Neural progenitor cell (in vitro differentiated cells): Measurements from ENCODE around the gene RBL2. TPM values are rescaled to one million over a fixed set of nuclear protein-coding genes. Genes with fewer than 3 reads are reported as not detected.
"Not testable (repeated sequence)": the region's sequence is repeated elsewhere in the genome, so short reads cannot be mapped to it uniquely, and the experiment has no call there.

Experiments used
- DNase-seq: peaks from one replicate; pipeline ENCODE4 v3.0.0-alpha.2; 2016; ENCODE audit warnings: low spot score
- H2AFZ ChIP-seq: fragments of 200-600 bp; sonication (generic); replicated peaks from 2 replicates; pipeline ENCODE4 v1.6.1; 2016; ENCODE audit warnings: antibody characterized with exemption
- H3F3A ChIP-seq: fragments of 200-600 bp; sonication (generic); 2 replicates; pipeline ENCODE4 v1.6.1; 2016; ENCODE audit warnings: antibody characterized with exemption, low read depth
- H3K27ac ChIP-seq: fragments of 200-600 bp; sonication (generic); 2 replicates; pipeline ENCODE4 v1.5.1; 2016; ENCODE audit warnings: mild to moderate bottlenecking
- H3K27me3 ChIP-seq: fragments of 200-600 bp; sonication (generic); 2 replicates; pipeline ENCODE4 v1.6.1; 2016; ENCODE audit warnings: mild to moderate bottlenecking, moderate library complexity
- H3K36me3 ChIP-seq: fragments of 200-600 bp; sonication (generic); 2 replicates; pipeline ENCODE4 v1.5.1; 2016
- H3K4me1 ChIP-seq: fragments of 200-600 bp; sonication (generic); 2 replicates; pipeline ENCODE4 v1.6.1; 2016; ENCODE audit warnings: mixed run types
- H3K4me2 ChIP-seq: fragments of 200-600 bp; sonication (generic); 2 replicates; pipeline ENCODE4 v1.6.1; 2016
- H3K4me3 ChIP-seq: fragments of 200-600 bp; sonication (generic); 2 replicates; pipeline ENCODE4 v1.5.1; 2016
- H3K79me2 ChIP-seq: fragments of 200-600 bp; sonication (generic); 2 replicates; pipeline ENCODE4 v1.6.1; 2016; ENCODE audit warnings: low read depth
- H3K9ac ChIP-seq: fragments of 200-600 bp; sonication (generic); 2 replicates; pipeline ENCODE4 v1.6.1; 2016
- H3K9me3 ChIP-seq: fragments of 200-600 bp; sonication (generic); 2 replicates; pipeline ENCODE4 v1.5.1; 2016; ENCODE audit warnings: low read depth
- H4K20me1 ChIP-seq: fragments of 200-600 bp; sonication (generic); 2 replicates; pipeline ENCODE4 v1.6.1; 2016; ENCODE audit warnings: low read depth
- H3K27ac Mint-ChIP-seq: 3 replicates; pipeline ENCODE4 v1.8.0; 2021; ENCODE audit warnings: mixed read lengths
- H3K27me3 Mint-ChIP-seq: 2 replicates; pipeline ENCODE4 v1.8.0; 2022; ENCODE audit warnings: low read depth, mild to moderate bottlenecking, inconsistent platforms, moderate library complexity, mixed read lengths; ENCODE audit not compliant: insufficient read depth
- H3K36me3 Mint-ChIP-seq: 3 replicates; pipeline ENCODE4 v1.8.0; 2021; ENCODE audit warnings: mixed read lengths
- H3K4me1 Mint-ChIP-seq: 3 replicates; pipeline ENCODE4 v1.8.0; 2021; ENCODE audit warnings: mixed read lengths
- H3K4me3 Mint-ChIP-seq: 3 replicates; pipeline ENCODE4 v1.8.0; 2021; ENCODE audit warnings: mild to moderate bottlenecking, moderate library complexity, mixed read lengths
- H3K9me3 Mint-ChIP-seq: 3 replicates; pipeline ENCODE4 v1.8.0; 2020; ENCODE audit warnings: mixed read lengths
- EZH2 ChIP-seq: fragments of 200-600 bp; sonication (generic); IDR thresholded peaks from 2 replicates; pipeline ENCODE4 v1.6.1; 2017; ENCODE audit warnings: antibody characterized with exemption, mild to moderate bottlenecking, moderate library complexity
- EZH2phosphoT487 ChIP-seq: fragments of 200-600 bp; sonication (generic); IDR thresholded peaks from 2 replicates; pipeline ENCODE4 v1.6.1; 2017; ENCODE audit warnings: antibody characterized with exemption
- total RNA-seq: library from RNA; depleted of rRNA; stranded (reverse); fragments of >200 nt; gene quantifications from 2 replicates; pipeline ENCODE4 v1.2.3, GENCODE V29; 2015; ENCODE audit warnings: low replicate concordance
- TF ChIP-seq, protein P1 (sequence below): fragments of 200-600 bp; sonication (generic); IDR thresholded peaks from 2 replicates; pipeline ENCODE4 v1.5.1; 2017; ENCODE audit warnings: antibody characterized with exemption, mild to moderate bottlenecking

RBL2 gene
- total RNA-seq, 1 donor from 2014 or later = 58.1 TPM

DNA sequence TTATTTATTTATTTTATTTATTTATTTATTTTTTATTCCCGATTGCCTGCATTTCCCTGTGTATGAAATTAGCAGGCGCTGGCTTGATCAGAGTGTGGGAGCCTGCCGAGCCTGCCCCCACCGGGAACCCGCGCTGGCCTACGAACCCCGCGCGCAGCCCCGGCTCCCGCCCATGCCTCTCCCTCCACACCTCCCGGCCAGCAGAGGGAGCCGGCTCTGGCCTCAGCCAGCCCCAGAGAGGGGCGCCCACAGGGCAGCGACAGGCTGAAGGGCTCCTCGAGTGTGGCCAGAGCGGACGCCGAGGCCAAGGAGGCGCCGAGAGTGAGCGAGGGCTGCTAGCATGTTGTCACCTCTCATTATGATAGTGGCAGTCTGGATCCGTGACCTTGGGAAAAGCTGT lies 13.0 kb upstream of the RBL2 start:
- DNase-seq = no peak
- Histone ChIP-seq H3K4me1 (no peaks in the 10 kb centered on the region), H4K20me1 (no peaks in the 10 kb centered on the region)

DNA sequence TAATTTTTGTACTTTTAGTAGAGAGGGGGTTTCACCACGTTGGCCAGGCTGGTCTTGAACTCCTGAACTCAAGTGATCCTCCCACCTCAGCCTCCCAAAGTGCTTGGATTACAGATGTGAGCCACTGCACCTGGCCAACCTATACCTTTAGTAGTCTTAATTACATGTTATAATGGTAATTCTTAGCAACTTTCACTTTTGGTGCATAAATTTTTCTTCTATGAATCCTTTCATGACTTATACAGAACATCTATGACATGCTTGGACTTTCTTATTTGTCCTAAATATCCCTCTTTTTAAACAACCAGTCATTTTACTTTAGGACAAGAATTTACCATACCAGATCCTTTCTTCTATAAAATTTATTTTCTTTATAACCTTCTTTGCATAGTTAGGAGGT lies 10.3 kb upstream of the RBL2 start:
- not testable (repeated sequence) for H3K27me3 ChIP-seq, H3K36me3 Mint-ChIP-seq, H2AFZ ChIP-seq, H3K27me3 Mint-ChIP-seq, H3K4me1 Mint-ChIP-seq, H3K36me3 ChIP-seq, H3K79me2 ChIP-seq, H3K27ac Mint-ChIP-seq, H3K9ac ChIP-seq, H3K27ac ChIP-seq, H3F3A ChIP-seq, H4K20me1 ChIP-seq, H3K4me3 ChIP-seq, H3K4me2 ChIP-seq, H3K4me1 ChIP-seq, H3K4me3 Mint-ChIP-seq
- peaks cover 26% of the 10 kb centered on the region for H3K9me3 ChIP-seq
- DNase-seq = peak; percentile 36
- peaks cover 35% of the 10 kb centered on the region for H3K9me3 Mint-ChIP-seq

More for the DNA sequence above, 13.0 kb upstream of the RBL2 start:
- no peaks in the 10 kb centered on the region for H3K36me3 Mint-ChIP-seq
- no peak overlapping the region for H3K27ac ChIP-seq
- H3K9me3 Mint-ChIP-seq = peaks cover 35% of the 10 kb centered on the region
- no peak overlapping the region for H3K9ac ChIP-seq
- no peak overlapping the region for H2AFZ ChIP-seq
- H3K4me3 ChIP-seq = no peak overlapping the region
- H3K4me2 ChIP-seq = no peak overlapping the region
- no peak overlapping the region for H3K27ac Mint-ChIP-seq
- no peak overlapping the region for H3K4me3 Mint-ChIP-seq
- TF ChIP-seq, protein P1, sequence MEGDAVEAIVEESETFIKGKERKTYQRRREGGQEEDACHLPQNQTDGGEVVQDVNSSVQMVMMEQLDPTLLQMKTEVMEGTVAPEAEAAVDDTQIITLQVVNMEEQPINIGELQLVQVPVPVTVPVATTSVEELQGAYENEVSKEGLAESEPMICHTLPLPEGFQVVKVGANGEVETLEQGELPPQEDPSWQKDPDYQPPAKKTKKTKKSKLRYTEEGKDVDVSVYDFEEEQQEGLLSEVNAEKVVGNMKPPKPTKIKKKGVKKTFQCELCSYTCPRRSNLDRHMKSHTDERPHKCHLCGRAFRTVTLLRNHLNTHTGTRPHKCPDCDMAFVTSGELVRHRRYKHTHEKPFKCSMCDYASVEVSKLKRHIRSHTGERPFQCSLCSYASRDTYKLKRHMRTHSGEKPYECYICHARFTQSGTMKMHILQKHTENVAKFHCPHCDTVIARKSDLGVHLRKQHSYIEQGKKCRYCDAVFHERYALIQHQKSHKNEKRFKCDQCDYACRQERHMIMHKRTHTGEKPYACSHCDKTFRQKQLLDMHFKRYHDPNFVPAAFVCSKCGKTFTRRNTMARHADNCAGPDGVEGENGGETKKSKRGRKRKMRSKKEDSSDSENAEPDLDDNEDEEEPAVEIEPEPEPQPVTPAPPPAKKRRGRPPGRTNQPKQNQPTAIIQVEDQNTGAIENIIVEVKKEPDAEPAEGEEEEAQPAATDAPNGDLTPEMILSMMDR = no peak
- no peak for TF ChIP-seq EZH2
- TF ChIP-seq EZH2phosphoT487 = no peak
- H3K4me1 Mint-ChIP-seq = no peaks in the 10 kb centered on the region
- H3K27me3 ChIP-seq = no peaks in the 10 kb centered on the region
- H3K9me3 ChIP-seq = peaks cover 26% of the 10 kb centered on the region
- no peaks in the 10 kb centered on the region for H3K79me2 ChIP-seq
- peaks cover 4% of the 10 kb centered on the region for H3K27me3 Mint-ChIP-seq
- no peaks in the 10 kb centered on the region for H3F3A ChIP-seq
- no peaks in the 10 kb centered on the region for H3K36me3 ChIP-seq

DNA sequence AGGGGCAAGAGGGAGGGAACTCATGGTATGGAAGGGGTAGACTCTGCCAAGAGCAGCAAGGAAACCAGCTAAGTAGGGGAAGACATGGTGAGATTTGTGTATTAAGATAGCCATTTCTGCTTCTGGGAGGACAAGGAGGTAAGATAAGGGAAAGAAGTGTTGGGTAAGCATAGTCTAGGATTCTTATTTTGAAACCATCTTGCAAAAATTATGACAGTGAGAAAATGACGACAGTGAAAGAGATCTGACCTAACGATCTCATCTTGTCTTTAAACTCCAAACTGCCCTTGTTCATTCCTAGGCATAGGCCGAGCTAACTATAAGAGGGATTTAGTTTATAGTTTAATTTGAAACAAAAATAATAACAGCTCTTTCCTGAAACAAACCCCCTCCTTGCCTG lies 5.6 kb upstream of the RBL2 start:
- no peaks in the 10 kb centered on the region for H3K4me1 Mint-ChIP-seq
- Histone ChIP-seq H3K36me3 (no peaks in the 10 kb centered on the region), H3F3A (no peaks in the 10 kb centered on the region), H3K27ac (no peak overlapping the region), H3K9ac (no peak overlapping the region), H2AFZ (no peak overlapping the region), H3K4me2 (no peak overlapping the region), H3K4me1 (no peaks in the 10 kb centered on the region), H3K79me2 (no peaks in the 10 kb centered on the region), H3K4me3 (no peak overlapping the region), H3K9me3 (peaks cover 15% of the 10 kb centered on the region), H4K20me1 (no peaks in the 10 kb centered on the region), H3K27me3 (no peaks in the 10 kb centered on the region)
- DNase-seq = no peak
- peaks cover 19% of the 10 kb centered on the region for H3K9me3 Mint-ChIP-seq
- no peak overlapping the region for H3K4me3 Mint-ChIP-seq
- TF ChIP-seq, protein P1 = no peak
- no peak for TF ChIP-seq EZH2
- no peak for TF ChIP-seq EZH2phosphoT487
- no peaks in the 10 kb centered on the region for H3K36me3 Mint-ChIP-seq
- no peak overlapping the region for H3K27ac Mint-ChIP-seq
- H3K27me3 Mint-ChIP-seq = peaks cover 2% of the 10 kb centered on the region

DNA sequence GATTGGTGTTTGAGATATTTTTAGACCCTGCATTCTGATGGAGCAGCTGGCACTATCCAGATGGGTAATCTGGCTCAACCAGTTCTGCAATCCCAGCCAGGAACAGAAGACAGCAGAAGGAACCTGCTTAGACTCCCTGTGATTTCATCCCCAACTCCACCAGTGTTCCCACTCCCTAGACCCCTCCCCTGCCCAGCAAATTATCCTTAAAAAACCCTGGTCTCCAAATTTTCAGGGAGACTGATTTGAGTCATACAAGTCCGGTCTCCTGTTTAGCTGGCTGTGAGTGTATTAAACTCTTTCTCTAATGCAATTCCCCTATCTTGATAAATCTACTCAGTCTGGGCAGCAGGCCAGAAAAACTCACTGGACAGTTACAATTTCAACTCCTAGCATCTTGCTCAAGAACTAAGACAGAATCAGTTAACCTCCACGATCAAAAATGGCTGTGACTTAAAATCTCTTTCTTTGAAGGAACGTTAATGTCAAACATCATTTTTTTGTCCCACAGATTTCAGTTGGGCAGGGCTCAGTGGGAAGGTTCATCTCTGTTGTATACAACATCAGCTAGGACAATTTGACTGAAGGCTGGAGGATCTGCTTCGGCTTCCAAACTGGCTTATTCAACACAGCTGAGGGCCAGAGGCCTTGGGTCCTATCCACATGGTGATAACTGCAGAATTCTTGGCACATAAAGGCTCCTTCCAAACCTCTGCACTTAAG lies 4.9 kb upstream of the RBL2 start:
- H2AFZ ChIP-seq = no peak overlapping the region
- TF ChIP-seq, protein P1 = no peak
- TF ChIP-seq EZH2 = no peak
- TF ChIP-seq EZH2phosphoT487 = no peak
- H3K27ac Mint-ChIP-seq = no peak overlapping the region
- no peaks in the 10 kb centered on the region for H3F3A ChIP-seq
- H3K4me1 Mint-ChIP-seq = peaks cover 2% of the 10 kb centered on the region
- no peaks in the 10 kb centered on the region for H3K27me3 ChIP-seq
- H3K9me3 Mint-ChIP-seq = peaks cover 14% of the 10 kb centered on the region
- no peak overlapping the region for H3K4me3 Mint-ChIP-seq
- no peaks in the 10 kb centered on the region for H3K27me3 Mint-ChIP-seq
- no peak for DNase-seq
- no peak overlapping the region for H3K4me2 ChIP-seq
- H3K9me3 ChIP-seq = peaks cover 8% of the 10 kb centered on the region
- H3K27ac ChIP-seq = no peak overlapping the region
- no peaks in the 10 kb centered on the region for H3K79me2 ChIP-seq
- H3K4me1 ChIP-seq = no peaks in the 10 kb centered on the region
- H3K36me3 Mint-ChIP-seq = no peaks in the 10 kb centered on the region
- no peak overlapping the region for H3K9ac ChIP-seq
- no peak overlapping the region for H3K4me3 ChIP-seq
- H3K36me3 ChIP-seq = no peaks in the 10 kb centered on the region
- H4K20me1 ChIP-seq = no peaks in the 10 kb centered on the region
